GM12873 (cell line): ENCODE measurements around the gene ATIC.

ENCODE experiments used
- CTCF ChIP-seq: IDR thresholded peaks from 2 replicates; pipeline ENCODE4 v1.5.1; 2012; ENCODE audit warnings: low read depth, mild to moderate bottlenecking, moderate library complexity, low read length, control low read depth; ENCODE audit not compliant: insufficient read depth; ENCODE audit errors: missing control alignments

The ATIC gene

DNA sequence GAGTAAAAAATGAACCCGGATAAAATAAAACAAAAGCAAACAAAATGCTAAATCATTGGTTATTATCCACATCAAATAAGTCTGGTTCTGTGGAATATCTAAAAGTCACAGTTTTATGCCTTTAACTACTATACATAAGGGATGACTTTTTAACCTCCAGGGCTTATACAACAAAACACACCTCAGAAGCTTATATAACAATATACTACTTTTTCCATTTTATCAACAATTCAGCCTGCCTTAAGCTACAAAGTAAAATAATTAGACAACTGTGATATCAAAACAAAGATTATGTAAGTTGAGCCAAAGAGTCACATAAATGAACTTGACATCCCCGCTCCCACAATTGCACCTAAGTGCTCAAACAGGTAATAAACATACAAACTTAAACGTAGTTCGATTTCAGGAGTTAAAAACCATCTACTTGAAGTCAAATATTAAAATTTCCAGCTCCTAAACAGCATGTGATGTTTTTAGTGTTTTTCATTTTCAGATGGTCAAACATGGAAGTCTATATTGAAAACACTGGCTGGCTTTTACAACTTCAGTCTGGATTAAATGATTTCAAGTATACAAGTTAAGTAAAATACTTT lies 54.7 kb downstream of the ATIC start:
- no peak for TF ChIP-seq CTCF

- TF ChIP-seq CTCF, result no peak
Observed at GRCh38 chr2:215367662-215368492, 56.0 kb downstream of the ATIC start.

DNA sequence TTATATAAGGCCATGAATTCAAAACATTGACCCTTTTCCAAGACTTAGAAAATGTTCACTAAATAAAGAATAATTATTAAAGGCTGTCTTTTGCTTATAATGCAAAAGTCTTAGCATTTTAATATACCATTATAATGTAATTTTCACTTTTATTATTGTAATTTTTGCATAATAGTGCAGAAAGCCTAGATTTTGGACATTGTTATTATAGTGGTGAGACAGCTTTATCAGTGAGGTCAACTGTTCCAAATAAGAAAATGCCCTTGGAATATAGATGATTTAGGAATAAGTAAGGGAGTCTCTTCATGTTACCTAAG lies 56.6 kb downstream of the ATIC start:
- TF ChIP-seq CTCF, result no peak

DNA sequence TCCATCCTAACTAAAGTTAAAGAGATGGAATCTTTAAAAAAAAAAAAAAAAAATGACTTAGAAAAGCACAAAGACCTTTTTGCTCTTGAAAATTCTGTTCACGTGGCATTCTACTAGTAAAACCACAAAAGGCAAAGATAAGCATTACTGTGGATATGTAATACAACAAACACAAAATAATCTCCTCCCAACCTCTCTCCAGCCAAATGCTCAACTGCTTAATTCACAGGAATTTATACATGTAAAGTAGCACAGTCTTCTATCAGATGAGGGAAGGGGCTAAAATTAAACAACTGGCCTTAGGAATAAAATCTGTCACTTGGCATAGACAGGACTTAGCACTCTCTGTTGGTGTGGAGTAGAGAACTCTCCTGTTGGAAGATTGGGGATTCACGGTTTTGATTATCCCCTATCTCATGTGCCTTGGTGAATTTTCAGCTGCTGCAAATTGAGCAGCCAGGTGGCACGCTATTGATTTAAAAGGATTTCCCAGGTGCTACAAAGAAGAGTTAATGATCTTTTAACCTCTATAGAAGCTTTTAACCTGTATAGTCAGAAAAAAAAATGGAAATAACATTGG lies 57.4 kb downstream of the ATIC start:
- no peak for TF ChIP-seq CTCF

DNA sequence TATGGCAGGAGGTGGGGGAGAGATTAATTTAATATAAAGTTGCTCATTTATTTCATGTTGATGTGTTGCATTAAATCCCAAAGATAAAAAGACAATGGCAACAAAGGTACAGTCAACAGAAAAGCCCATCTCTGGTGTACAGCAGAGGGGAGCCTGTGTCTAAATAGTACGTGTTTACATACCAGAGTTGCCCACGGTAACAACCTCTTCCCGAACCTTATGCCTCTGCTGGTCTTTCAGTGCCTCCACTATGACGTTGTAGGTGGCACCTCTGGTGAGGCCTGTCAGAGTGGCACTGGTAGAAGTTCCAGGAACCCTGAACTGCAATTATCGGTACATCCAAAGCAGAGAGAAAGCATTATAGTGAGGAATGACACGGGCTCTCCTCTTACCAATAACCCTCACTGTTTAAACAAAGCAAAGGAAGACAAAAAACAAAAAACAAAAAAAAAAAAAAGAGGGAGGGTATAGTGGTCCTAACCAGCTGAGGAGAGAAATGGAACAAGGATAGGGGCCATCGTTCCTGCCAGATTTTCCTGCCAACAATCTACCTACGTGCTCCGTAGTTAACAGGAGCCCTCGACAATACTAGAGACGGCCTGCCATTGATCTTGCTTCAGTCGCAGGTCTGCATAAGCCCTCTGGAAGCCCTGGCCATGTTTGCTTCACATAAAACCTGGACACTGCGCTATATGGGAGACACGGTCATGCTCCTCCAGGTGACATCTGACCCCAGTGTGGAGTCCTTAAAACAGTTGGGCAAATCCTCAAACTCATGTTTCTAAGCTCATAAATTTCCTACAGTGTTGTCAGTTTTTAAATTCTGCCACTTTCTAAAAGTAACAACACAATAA lies 58.5 kb downstream of the ATIC start:
- no peak for TF ChIP-seq CTCF

DNA sequence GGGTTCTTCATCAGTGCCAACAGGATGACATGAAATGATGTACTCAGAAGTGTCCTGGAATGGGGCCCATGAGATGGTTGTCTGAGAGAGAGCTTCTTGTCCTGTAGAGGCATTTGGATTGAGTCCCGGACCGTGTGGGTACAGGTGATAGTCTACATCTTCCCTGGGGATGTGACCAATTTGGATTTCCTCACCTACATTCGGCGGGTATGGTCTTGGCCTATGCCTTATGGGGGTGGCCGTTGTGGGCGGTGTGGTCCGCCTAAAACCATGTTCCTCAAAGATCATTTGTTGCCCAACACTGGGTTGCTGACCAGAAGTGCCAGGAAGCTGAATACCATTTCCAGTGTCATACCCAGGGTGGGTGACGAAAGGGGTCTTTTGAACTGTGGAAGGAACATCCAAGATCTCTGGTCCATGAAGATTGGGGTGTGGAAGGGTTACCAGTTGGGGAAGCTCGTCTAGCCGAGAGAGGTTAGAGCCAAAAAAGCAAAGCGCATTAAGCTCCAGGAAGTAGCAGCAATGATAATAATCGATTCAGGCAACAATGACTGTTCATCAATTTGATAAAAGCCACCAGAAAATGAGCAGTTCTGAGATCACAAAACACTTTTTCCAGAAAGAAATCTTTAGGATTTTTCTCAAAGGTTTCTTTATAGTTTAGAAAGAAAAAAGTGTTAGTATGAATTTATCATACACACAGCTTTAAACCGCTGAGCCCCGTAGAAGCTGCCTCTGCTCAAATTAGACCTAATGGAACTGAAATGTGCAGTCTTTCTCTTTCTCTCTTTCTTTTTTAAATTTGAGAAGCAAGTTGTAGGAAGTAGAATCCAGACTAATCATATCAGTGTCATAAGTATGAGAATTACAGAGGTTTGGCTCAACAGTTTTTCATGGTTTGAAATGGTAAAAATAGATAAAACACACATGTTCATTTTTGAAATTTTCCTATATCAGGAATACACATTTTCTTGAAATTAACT lies 60.3 kb downstream of the ATIC start:
- TF ChIP-seq CTCF, result no peak
